ENCODE results near the gene GKN2. TPM values are rescaled to one million over a fixed set of nuclear protein-coding genes. Genes with fewer than 3 reads are reported as not detected.

GKN2 gene
- total and polyA plus RNA-seq, 2 of the 13 experiments (the other 11 are each of a cell fraction or from before 2014, with no cell fraction given), result not detected

DNA sequence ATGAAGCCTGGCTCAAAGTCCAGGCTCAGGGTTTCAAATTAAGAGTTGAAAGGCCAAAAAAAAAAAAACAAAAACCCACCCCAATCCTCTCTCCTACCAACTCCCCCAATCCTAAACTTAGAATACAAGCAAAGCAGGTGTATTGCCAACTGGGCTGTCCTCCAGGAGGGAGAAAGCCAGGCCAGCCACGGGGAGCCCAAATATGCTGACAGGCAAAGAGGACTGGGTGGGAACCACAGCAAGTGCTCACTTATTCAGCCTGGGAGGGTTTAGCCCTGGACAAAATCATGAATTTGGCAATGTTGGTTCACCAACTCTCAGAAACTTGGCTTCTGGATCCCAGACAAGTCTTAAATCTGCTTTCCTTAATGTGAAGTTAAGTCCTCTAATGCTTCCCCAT lies 36.5 kb downstream of the GKN2 start:
- ChIA-PET CTCF (ENCODE audit: low intra/inter-chr PET ratio, low total read pairs) (no interaction called here), POLR2A (no interaction called here)
- no peak for TF ChIP-seq MEIS2 (CRISPR knock-in tag; IDR thresholded peaks at IDR 0.05)
- no peak for TF ChIP-seq ZNF225 (CRISPR knock-in tag; IDR thresholded peaks at IDR 0.05)
- no peak for TF ChIP-seq ZNF205 (CRISPR knock-in tag; IDR thresholded peaks at IDR 0.05)
- TF ChIP-seq CHD4 (IDR thresholded peaks at IDR 0.05; ENCODE audit: borderline replicate concordance, low read length), result no peak
- no peak for TF ChIP-seq ZNF530 (CRISPR knock-in tag; IDR thresholded peaks at IDR 0.05; ENCODE audit: low read depth)
- no peak for TF ChIP-seq JUNB (CRISPR knock-in tag; IDR thresholded peaks at IDR 0.05; ENCODE audit: borderline replicate concordance)
- no peak for TF ChIP-seq ZC3H13 (CRISPR knock-in tag; IDR thresholded peaks at IDR 0.05)
- TF ChIP-seq TP53 (CRISPR knock-in tag; conservative IDR thresholded peaks at IDR 0.05), result no peak
- no peak for TF ChIP-seq KLF16 (CRISPR knock-in tag; IDR thresholded peaks at IDR 0.05)
- no peak for TF ChIP-seq TBL1XR1 (IDR thresholded peaks at IDR 0.05; ENCODE audit: borderline replicate concordance, low read length, partially characterized antibody)
- TF ChIP-seq MTF2 (CRISPR knock-in tag; IDR thresholded peaks at IDR 0.05; ENCODE audit: borderline replicate concordance), result no peak
- no peak for TF ChIP-seq FOXA1 (IDR thresholded peaks at IDR 0.05)
- no peak for TF ChIP-seq FOXA1 (CRISPR knock-in tag; IDR thresholded peaks at IDR 0.05)
- TF ChIP-seq, protein P1, sequence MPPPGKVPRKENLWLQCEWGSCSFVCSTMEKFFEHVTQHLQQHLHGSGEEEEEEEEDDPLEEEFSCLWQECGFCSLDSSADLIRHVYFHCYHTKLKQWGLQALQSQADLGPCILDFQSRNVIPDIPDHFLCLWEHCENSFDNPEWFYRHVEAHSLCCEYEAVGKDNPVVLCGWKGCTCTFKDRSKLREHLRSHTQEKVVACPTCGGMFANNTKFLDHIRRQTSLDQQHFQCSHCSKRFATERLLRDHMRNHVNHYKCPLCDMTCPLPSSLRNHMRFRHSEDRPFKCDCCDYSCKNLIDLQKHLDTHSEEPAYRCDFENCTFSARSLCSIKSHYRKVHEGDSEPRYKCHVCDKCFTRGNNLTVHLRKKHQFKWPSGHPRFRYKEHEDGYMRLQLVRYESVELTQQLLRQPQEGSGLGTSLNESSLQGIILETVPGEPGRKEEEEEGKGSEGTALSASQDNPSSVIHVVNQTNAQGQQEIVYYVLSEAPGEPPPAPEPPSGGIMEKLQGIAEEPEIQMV (CRISPR knock-in tag; IDR thresholded peaks at IDR 0.05; ENCODE audit: low read depth), result no peak
- H3K27ac ChIP-seq (ENCODE audit: extremely low read length, insufficient read depth, low read length), result no peak overlapping the region
- H3K79me2 ChIP-seq (ENCODE audit: insufficient read depth, low read length), result no peaks in the 10 kb centered on the region
- H3K4me3 ChIP-seq (replicated peaks in 1 of 3; ENCODE audit: insufficient read depth in 1 of 3, low read depth in 2 of 3, low read length in 3 of 3), result no peak overlapping the region
- no peaks in the 10 kb centered on the region for H4K20me1 ChIP-seq (ENCODE audit: insufficient read depth, low read length)
- no peak overlapping the region for H3K9ac ChIP-seq (ENCODE audit: insufficient read depth, low read depth, low read length)
- peaks cover 3 to 6% of the 10 kb centered on the region in 2 experiments; a peak in 1 of 5 replicates for H3K27me3 ChIP-seq (ENCODE audit: control insufficient read depth in 1 of 2, insufficient read depth in 2 of 2, low read length in 2 of 2)
- H2AFZ ChIP-seq (ENCODE audit: low read length), result no peak overlapping the region
- H3K4me2 ChIP-seq (ENCODE audit: low read depth, low read length), result no peak overlapping the region
- no peaks in the 10 kb centered on the region for H3K9me3 ChIP-seq (ENCODE audit: low read length)
- intact Hi-C loops (cut with micrococcal nuclease; ENCODE audit: unreplicated experiment), result no loop called here
- 0% methylated on average over 1 of the region's 1 CpG for WGBS (ENCODE audit: low lambda C conversion rate)
- in situ Hi-C loops (cut with HindIII; ENCODE audit: extremely low pct_ligation_motif_present, low pct_unique_long_range_greater_than_20kb), result no loop called here
- no peak for ATAC-seq
- no peaks in the 10 kb centered on the region for H3K36me3 ChIP-seq (replicated peaks in 1 of 2; ENCODE audit: control insufficient read depth in 1 of 2, insufficient read depth in 2 of 2, low read length in 2 of 2)
- DNase-seq (ENCODE audit: low spot score), result no peak
- no TSS peak for BruUV-seq (replicated peaks)
- no peak for FAIRE-seq
- H3K4me1 ChIP-seq (ENCODE audit: insufficient read depth, low read length), result peaks cover 9% of the 10 kb centered on the region; the same call in 1 of the 2 replicates
